Forelimb muscle (tissue), 1 donor: ENCODE results near the gene SERPINE3. TPM values are rescaled to one million over a fixed set of nuclear protein-coding genes. Genes with fewer than 3 reads are reported as not detected.

Experiments used
- DNase-seq: peaks from one replicate; pipeline ENCODE4 v3.0.0-alpha.2; 2013; ENCODE audit warnings: low read depth
- polyA plus RNA-seq: library from polyadenylated mRNA; unstranded; fragments of 120-200 nt; gene quantifications from one replicate; pipeline ENCODE4 v1.2.1, GENCODE V29; 2013; ENCODE audit not compliant: insufficient read length

Gene SERPINE3
- 0.77 TPM for polyA plus RNA-seq

DNA sequence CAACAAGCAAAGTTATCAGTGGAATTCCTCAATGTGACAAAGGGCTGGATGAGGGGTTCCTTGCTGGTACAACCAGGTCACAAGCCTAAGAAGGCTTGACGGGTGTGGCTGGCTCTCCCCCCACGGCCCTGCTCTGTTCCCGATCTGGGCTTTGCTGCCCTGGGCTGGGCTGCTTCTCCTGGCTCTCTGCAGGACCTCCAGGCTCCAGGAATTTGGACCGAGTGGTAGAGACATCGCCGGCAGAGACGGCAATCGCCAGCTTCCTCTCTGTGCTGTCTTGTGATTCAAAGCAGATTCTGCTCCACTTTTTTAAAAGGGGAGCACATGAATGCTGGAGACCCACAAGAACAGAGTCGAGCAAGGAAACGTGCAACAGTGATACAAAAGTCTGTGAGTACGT, at the start of gene SERPINE3:
Gene SERPINE3, plus strand, starts transcription at position 338 of the 400 bp plus-strand sequence. CDS start 1,401 bp downstream, outside the sequence.
- no peak for DNase-seq

DNA sequence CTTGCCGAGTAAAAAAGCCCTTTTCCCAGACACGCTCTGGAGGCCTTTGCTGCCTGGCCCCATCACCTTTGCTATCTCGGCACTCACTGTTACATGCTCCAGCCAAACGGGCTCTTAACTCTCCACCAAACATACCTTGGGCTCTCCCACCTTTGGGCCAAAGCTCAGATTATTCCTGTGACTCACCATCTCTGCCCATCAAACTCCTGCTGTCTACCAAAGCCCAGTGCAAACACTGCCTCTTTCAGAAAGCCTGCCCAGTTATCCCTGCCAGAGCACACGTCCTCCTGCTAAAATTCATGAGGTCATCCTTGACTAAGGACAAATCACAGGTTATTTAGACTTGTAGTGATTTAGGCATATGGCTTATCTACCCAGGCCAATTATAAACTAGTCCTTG, 48.1 kb upstream of the SERPINE3 start:
- DNase-seq, result no peak

DNA sequence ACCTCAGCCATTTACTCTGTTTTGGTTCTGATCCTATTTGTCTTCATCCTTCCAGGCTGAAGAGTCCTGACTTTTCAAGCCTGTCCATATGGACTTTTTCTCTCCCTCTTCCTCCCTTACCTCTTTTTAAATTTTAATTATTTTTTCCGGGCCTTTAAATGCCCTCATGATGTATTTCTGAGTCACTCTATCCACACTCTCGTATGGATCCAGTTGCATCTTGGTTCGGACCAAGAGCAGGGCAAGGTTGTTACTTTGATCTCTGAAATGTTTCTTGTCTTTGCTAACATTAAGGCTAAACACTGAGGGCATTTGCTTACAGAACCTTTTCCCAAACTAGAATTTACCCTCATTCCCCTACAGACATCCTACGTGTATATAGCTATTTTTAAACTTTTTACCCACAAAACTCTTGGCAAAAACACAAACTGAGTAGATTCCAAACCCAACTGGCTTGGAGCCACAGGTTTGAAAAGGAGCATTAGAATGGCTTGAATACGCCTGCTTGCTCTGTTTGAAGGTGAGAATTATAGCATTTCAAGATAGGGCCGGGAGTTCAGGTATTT, 47.4 kb upstream of the SERPINE3 start:
- DNase-seq, result no peak

DNA sequence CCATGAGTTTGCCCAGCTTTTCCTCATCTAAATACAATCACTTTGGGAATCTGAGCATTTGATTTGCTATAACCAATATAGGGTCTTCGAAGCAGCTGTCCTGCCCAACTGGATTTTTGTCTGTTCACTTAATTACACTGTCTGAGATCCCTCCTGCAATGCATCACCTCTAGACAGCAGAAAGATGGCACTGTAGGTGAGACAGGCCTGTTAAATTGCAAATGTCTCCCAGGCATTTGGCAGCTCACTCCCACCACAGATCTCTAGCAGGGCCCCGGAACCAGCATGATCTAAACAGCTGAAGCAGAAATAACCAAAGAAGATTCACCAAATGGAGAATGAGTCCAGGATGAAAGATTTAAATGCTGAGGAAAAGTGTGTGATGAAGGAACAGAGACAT, 41.9 kb upstream of the SERPINE3 start:
- DNase-seq, result no peak

DNA sequence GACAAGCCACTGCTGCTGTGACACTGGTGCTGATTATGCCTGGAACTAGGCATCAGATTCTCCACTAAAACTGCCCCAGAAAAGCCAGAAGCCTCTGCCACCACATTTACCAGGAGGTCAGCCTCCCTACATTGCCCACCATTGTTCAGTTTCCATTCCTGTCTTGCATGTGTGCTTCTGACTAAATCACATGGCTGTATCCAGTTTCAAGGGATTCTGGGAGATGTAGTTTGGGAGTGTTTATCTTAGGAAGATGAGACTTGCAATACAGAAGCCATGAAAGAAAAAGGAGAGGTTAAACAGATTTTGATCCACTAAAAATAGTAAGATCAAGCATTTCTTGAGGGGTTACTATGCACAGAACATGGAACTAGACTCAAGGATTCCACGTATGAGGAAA, 40.7 kb upstream of the SERPINE3 start:
- DNase-seq, result no peak

DNA sequence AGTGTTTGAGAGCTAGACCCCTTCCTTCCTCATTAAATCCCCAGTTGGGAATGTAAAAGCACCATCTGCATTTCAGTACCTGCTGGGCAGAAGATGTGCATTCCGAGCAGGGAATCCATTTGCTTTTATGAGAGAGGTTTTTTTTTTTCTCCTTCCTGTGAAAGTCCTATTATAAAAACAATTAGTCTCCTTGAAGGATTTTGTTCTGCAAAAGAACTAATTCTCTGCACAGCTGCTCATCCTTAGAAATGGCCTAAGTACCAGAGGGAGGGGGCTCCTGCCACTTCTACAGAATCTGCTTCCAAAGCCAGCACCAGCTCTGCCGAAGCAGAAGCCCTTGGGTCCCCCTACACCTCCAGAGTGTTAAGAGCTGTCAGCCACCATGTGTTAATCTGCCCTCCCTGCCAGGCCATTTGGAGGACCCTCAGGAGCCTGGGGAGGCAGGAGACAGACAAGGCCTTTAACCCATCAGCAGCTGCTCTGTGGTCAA, 36.4 kb upstream of the SERPINE3 start:
- no peak for DNase-seq

DNA sequence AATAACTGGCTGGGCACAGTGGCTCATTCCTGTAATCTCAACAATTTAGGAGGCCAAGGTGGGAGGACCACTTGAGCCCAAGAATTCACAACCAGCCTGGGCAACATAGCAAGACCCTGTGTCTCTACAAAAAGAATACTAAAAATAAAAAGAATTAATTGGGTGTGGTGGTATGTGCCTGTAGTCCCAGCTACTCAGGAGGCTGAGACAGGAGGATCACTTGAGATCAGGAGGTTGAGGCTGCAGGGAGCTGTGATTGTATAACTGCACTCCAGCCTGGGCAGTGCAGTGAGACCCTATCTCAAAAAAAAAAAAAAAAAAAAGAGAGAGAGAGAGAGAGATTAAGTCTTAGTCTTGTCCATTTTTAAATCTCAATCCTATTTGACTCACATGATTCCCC, 35.6 kb upstream of the SERPINE3 start:
- no peak for DNase-seq

DNA sequence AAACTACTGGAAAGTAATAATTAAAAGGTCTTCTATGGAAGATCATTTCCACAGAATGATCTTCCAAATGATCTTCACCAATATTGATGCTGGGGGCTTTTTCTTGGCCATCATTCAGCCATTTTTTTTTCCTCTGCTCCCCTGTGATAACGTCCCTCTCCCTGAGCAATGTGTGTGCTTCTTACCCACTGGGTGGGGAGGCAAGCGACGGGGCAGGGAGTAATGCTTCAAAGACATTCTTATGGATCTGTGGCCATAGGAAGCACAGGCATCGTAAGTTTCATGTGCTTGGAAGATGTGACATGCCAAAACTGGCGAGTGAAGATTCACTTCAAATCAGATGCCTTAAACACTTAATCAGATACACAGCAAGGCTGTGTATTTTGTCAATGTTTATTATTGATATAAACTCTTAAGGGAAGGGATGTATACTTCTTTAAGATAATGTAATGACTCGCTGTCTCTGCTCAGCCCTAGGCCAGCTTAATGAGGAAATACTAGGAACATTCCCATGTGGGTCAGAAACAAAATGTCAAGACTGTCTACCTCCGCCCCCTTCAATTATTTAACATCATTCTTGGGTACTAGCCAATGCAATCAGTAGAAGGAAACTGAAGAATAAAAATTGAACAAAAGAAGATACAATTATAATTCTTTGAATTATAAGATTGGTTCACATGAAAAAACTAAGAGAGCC, 34.1 kb upstream of the SERPINE3 start:
- no peak for DNase-seq

DNA sequence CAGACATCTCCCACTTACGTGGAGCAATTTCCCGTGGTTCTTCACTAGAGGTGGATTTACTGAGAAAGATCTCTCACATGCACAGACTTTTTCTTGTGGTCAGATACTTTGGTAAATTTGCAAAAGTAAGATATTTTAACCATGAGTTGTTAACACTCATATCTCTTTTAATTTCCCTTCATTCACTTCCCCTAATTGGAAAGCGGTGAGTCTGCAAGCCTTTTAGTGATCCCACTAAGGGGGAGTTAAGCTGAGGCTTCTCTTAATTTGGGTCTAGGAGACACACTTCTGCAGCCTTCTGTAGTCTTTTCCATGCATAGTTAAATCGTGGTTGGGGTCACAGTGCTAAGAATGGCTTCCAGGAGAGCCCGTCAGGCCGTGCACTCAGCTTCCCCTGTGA, 30.7 kb upstream of the SERPINE3 start:
- no peak for DNase-seq

DNA sequence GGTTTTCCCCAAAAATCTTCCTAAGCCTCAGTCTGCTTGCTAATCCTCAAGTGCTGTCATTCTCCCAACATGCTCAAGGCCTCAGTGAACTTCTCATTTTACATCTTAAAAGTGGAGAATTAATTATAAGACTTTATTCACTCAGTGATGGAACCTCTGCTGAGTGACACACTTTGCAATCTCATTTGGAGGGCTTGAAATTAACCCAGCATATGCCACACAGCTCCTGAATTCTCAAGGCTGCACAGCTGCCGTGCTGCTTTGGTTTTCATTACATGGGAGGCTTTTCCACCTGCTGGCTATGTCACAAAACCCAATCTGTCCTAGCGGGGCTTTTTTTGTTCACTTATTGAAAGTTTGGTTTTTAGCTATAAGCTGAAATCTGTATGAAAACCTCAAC, 28.3 kb upstream of the SERPINE3 start:
- DNase-seq, result no peak

DNA sequence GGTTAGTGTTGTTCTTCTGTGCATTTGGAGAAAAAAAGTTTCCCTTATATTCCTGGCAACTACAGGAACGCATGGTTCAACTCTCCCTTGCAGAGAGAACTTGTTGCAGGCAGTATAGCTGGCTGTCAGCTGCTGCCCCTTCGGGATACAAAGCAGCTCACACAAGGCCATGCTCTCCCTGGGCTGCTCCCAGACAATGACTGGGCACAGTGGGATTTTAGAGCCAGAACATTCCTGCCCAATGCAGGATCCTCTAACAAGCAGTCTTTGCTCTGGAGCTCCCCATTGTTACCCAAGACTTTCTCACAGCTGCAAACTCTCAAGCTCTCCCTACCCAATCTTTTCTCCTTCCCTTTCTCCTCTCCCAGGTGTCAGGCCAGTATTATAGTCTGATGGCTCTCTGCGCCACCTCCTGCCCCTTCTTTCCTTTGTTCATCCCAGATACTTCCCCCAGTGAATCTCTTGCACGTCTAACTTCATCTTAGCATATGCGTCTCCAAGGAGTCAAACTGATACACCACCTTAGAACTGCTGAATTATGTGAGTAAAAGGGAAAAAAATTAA, 27.5 kb upstream of the SERPINE3 start:
- no peak for DNase-seq

DNA sequence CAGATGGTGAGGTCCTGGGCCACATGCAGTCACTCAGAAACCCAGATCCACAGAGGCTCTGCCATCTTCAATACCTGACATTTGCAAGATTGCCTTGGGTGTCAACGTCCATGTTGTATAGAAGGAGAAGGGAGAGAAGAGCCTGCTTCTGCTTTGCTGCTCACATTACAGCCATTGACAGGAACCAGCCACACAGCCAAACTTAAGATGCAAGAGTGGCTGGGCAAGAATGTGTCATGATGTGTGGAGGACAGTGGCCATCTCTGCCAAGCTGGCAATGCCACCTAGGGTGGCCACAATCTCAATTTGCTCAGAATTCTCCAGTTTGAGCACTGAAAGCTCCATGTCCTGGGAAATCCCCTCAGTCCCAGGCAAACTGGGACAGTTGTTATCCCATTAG, 25.9 kb upstream of the SERPINE3 start:
- no peak for DNase-seq

DNA sequence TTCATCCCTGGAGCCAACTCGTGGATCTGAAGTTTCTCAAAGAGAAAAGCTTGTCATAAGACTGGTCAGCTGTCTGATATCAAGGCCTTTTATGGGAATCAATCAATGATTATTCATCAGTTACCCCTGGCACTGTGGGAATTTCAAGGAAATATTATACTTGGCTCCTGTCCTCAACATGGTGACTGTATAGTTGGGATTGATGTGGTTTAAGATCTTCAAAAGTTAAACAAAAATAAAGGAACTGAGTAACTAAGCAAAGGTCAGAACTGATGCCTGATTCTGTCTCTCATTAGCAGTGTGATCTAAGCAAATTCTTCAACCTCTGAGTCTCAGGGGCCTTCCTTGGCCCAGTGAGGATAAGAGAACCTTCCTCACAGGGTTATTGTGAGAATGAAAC, 22.2 kb upstream of the SERPINE3 start:
- no peak for DNase-seq

DNA sequence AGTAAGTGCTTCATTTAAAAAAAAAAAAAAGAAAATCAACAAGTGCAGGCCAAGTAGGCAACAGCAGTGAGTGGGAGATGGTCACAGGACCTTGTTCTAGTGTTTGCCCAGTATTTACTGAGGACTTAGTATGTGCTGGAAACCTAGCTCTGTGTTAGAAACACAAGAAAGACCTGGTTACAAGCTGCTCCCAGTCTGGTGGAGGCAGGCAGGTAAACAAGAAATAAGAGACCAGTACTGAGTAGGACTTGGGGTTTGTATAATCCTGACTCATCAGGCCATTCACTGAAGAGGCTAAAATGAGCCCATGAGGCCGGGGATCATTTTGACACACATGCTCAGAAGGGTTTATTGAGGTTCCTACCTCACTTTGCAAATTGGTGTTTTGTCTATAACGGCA, 21.5 kb upstream of the SERPINE3 start:
- no peak for DNase-seq

DNA sequence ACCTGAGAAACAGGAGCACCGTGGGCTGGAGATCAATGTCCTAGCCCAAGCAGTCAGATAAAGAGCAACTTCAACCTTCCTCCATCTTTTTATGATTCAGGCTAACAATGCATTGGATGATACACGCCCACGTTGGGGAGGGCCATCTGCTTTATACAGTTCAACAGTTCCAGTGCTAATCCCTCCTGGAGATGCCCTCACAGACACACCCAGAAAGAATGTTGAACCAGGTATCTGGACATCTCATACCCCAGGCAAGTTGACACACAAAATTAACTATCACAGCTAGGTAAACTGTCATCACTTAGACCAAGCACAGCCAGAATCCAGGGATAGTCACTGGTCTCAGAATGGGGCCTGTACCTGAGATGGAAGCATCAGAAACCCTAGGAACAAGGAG, 20.6 kb upstream of the SERPINE3 start:
- DNase-seq, result no peak

DNA sequence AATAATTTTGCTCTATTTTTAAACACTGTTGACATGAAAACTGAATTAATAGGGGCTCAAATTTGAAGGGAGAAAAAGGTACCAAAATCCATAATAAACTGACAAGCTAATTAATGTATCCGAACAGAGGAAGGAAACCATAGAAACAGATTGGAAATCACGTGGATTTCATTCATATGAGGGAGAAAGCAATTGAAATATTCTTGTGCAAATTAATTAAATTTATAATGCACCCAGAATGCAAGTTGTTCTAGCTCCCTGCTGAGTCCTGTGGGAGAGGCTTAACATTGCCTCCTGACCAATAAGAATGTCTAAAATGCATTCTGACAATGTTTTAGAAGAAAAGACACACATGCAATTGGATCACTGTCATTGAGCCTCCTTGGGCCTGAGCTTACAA, 17.7 kb upstream of the SERPINE3 start:
- no peak for DNase-seq

DNA sequence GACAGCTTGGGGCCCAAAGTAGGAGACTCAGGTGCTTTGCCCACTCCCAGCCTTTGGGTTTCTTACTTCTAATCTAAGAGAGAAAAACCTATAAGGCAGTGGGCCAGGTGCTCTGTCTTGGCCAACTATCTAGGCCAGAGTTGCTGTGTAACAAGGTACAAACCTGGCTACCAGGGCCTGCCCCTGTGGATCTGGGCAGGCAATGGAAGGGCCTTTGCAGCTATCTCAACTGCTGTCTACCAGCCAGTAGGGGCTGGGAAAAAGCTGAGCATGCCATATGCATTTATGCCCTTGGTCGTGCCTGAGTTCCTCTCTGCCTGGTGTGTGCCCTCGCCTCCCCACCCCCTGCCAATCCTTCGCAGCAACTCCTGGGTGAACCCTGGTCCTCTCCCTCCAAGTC, 16.7 kb upstream of the SERPINE3 start:
- DNase-seq, result no peak

DNA sequence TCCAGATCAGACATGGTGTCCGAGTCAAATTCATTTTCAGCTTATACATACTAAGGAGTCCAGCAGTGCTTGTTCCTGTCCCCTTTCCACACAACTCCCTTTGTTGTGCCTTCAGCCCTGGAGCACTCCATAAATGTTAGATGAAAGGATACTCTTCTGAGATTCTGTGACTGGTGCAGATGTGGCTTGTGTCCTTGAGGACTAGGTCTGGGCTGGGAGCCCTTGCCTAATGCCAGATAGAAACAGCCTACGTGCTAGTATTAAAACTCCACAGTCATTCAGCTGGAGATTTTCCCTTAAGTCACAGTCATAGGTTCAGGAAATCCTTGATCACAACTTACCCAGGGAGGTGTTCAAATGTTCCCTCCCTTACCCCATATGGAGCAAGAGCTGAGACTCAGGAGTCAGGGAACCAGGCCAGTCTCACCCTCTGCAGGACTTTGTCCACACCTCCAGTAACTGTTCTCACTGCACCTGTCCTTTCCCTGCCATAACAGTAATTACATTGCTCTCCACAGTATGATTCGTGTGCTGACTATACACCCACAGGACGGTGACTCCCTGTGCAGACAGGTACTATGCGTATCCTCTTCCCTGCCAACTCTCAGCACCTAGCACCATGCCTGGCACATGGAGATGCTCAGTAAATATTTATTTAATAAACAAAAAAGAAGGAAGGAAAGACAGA, 15.5 kb upstream of the SERPINE3 start:
- no peak for DNase-seq

DNA sequence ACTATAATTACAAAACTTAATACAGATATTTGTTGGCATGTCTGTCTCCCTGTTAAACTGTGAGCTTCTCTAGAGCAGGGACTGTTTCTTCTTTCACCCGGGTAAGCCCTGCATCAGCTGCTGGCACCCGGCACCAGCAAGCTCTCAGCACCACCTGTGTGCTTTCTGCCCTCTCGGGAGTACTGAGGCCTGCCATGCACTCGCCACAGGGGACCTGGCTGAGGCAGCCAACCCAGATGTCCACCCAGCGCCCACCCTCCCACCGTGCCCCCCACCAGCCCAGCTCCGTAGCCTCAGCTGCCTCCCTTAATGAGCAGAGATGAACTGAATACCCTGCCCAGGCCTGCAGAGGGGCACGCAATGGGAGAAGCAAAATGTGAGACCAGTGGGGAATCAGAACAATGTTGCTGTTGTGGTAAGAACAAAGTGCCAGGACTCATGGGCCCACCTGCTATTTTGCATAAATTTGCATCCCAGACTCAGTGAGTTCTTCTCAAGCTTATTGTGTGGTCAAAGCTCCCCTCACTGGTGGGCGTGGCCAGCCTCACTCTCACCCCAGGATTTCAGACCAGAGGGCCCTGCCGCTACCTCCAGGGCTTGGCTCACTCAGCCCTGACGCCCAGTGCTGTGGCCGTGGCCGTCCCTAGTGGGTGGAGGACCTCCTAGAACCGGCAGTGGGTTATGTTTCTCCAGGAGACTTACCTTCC, 14.6 kb upstream of the SERPINE3 start:
- no peak for DNase-seq

DNA sequence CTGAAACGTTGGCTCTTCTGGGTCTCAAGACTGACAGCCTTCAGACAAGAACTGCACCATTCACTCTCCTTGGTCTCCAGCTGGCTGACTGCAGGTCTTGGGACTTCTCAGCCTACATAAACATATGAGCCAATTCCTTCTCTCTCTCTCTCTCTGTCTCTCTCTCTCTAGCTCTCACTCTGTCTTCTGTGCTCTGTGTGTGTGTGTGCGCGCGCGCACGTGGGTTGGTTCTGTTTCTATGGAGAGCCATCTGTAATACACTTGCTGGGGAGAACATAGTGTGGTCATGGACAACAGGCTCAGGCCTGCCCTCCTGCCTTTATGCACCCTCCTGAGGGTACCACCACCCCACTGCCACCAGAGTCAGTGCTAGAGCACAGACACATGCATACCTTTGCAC, 13.7 kb upstream of the SERPINE3 start:
- DNase-seq, result no peak

DNA sequence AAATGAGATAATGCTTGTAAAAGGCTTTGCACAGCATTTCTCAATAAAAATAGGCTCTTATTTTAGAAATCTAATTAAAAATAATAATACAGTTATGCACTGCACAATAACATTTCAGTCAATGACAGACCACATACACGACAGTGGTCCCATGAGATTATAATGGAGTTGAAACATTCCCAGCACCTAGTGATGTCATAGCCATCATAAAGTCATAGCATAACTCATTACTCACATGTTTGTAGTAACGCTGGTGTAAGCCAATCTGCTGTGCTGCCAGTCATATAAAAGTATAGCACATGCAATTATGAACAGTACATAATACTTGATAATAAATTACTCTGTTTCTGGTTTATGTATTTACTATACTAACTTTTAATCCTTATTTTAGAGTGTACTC, 12.7 kb upstream of the SERPINE3 start:
- no peak for DNase-seq

DNA sequence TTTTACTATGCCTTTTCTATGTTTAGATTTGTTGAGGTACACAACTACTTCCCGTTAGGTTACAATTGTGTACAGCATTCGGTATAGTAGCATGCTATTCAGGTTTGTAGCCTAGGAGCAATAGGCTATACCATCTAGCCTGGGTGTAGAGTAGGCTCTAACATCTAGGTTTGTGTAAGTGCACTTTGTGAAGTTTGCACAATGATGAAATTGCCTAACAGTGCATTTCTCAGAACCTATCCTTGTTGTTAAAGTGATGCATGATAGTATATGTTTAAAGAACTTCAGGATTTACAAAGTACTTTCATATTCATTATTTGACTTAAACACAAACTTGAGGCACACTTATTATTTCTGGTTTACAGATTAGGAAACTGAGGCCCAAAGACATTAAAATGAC, 11.5 kb upstream of the SERPINE3 start:
- no peak for DNase-seq
